Stimulated activated CD4-positive, alpha-beta T cell treated with anti-CD3 and anti-CD28 coated beads, Interleukin-12 subunit alpha, Interleukin-12 subunit beta, amount 100 ng/mL, for 24 hours (primary cell): ENCODE data around the gene FEZ2.

Experiments
- DNase-seq, 2 experiments: peaks; one replicate each; pipeline ENCODE4 v3.0.0-alpha.2; 2020; ENCODE audit warnings: low read depth in 2 of 2

FEZ2 gene

GRCh38 chr2:36561237-36561944 is 36.6 kb downstream of the FEZ2 start:
- DNase-seq = no peak

DNA sequence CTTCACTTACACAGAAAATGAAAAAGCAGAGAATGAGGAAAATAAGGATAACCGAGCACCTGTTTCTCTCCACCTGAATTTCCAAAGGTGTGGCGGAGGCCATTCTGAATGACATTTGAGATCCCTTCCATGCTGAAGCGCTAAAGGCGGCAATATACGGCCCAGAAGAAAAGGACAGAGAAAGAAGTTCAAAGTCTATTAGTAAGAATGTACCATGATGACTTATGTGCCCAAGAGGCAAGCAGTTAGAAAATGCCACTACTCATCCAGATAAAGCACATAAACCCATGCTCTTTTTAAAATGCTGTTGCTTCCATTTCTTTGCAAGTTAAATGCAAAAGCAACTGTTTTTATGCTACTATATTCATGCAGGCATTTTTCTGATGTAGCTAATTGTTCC is 37.2 kb downstream of the FEZ2 start:
- DNase-seq = no peak

GRCh38 chr2:36559221-36559942 is 38.6 kb downstream of the FEZ2 start:
- DNase-seq = no peak

DNA sequence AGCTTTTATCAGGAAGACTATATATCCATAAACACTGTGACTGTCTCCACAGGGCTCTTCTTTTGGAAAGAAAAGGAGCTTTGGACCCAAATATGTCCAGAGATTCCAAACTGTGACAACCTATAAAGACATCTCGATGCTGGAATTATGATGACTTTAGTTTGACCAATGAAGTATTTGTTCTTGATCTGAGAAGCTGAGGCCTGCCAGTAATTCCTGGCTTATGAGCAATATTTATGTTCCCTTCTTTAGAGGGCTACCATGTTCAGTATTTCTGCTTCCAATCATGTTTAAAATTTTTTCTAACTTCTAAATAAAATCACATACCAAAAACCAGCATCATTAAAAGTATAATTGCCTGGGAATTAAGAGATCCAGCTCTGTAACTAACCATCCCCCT is 41.1 kb downstream of the FEZ2 start:
- no peak for DNase-seq

- DNase-seq = no peak
These were observed 42.2 kb downstream of the FEZ2 start for GRCh38 chr2:36555789-36556188.

GRCh38 chr2:36554531-36554930 is 43.4 kb downstream of the FEZ2 start:
- no peak for DNase-seq

GRCh38 chr2:36553683-36554082 is 44.3 kb downstream of the FEZ2 start:
- DNase-seq = no peak

DNA sequence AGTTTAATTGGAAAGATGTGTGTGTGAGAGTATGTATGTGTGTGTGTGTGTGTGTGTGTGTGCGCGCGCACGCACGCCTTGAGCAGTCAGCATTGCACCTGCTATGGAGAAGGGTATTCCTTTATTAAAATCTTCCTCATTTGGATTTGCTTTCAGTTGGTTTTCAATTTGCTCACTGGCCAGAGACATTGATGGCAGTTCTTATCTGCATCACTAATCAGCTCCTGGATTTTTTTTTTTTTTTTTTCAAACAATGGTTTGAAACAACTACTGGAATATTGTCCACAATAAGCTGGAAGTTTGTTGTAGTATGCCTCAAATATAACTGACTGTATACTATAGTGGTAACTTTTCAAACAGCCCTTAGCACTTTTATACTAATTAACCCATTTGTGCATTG is 48.0 kb downstream of the FEZ2 start:
- DNase-seq = no peak

GRCh38 chr2:36549165-36549574 is 48.8 kb downstream of the FEZ2 start:
- DNase-seq = no peak

DNA sequence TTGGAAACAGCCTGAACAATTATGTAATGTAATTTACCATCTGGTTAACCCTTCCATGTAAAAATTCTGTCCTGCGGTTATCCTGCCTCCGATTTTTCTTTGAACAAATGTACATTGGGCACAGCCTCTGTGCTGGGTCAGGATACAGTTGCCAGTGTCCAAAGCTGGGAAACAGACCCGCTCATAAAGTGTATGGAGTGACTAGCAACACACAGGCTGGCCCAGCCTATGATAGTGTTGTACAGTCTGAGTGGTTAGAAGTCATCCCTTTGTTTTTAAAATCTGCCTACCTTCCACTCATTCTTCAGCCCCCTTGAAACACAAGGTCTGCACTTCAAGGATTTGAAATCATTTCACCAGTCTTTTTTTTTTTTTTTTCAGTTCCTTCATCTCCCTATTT is 50.1 kb downstream of the FEZ2 start:
- DNase-seq = no peak

GRCh38 chr2:36545871-36546416 is 52.0 kb downstream of the FEZ2 start:
- no peak for DNase-seq

- no peak for DNase-seq
These were observed 53.2 kb downstream of the FEZ2 start for GRCh38 chr2:36544638-36545338.

DNA sequence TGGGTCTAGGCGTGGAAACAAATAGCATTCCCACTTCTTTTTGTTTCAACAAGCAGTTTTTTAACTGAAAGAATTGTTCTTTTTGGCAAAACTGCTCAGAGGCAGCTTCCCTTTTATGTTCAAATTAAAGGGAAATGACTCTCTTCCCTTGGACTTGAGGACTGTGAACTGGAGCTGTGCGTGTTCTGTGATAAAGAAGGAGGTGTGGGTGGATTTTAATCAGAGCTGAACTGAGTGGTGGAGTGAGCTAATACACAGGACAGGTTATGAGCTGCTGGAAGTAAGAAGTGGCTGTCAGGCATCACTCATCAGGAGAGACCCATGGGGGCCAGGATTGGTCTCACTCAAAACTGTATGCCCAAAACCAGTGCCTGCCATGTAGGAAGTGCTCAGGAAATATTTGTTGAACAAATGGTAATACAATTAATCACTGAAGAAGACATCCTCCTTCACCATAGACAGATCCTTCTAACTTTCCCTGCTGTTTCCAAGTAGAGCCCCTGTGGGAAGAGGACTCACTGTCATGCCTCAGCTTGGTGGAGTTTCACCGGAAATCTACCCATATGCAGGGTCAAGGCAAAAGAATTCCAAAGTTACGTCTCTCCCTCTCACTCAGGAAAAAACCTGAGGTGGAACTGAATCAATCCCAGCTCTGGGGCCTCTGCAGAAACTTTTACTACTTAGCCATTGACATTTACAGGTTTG is 55.9 kb downstream of the FEZ2 start:
- no peak for DNase-seq

- DNase-seq = no peak
These were observed 56.8 kb downstream of the FEZ2 start for GRCh38 chr2:36540986-36541754.

GRCh38 chr2:36539631-36540030 is 58.3 kb downstream of the FEZ2 start:
- no peak for DNase-seq

GRCh38 chr2:36538335-36538734 is 59.6 kb downstream of the FEZ2 start:
- no peak for DNase-seq

DNA sequence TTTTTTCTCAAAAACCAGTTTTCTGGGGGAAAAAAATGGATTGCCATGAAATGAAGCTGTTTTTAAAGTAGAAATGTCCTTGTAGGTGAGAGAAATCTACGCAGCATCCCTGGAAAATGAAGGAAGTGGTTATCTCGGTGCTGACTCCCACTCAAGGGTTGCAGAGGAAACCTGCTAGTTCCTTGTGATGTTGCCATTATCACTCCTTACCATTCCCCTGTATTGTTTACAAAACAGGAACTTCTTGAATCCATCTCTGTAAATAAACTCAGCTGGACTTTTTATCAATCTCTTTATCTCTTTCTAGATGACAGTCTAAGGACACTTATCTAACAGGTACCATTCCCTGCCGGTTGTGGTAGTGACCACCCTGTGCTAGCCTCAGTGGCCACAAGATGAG is 61.2 kb downstream of the FEZ2 start:
- DNase-seq = no peak

GRCh38 chr2:36535099-36535498 is 62.9 kb downstream of the FEZ2 start:
- no peak for DNase-seq

GRCh38 chr2:36534275-36534799 is 63.6 kb downstream of the FEZ2 start:
- DNase-seq = no peak

DNA sequence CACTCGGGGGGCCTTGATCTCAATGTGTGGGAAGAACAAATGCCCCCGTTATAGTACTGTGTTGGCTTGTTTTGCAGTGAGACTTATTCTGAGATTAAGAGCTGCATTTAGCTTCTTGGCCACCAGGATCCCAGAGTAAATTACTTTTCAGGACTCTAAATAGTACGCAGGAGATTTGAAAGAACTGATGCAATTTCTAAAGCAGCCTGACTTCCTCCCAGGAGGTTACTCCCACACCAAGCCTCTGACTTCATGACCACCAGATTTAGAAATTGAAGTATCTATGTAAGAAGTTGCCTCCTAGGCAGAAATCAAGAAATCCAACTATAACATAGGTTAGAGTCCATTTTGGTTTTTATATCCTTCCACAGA is 67.0 kb downstream of the FEZ2 start:
- no peak for DNase-seq
